Measurements from ENCODE around the gene MYO3B.

DNA sequence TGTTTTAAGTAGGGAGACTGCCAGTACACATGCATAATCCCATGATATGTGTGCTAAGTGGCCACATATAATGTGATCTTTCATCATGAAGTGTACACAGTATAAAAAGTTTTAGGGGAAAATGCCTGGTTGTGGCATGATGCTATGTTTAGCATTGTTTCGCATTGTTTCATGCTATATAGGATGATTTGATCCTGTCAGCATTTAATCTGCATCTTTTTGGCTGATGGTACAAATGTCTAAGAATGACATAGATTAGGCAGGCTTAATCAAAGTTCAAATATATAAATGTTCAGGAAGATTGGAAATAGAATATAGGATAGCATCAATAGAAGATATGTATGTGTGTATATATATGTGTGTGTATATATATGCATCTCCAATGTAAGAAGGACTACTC lies 83.6 kb downstream of the MYO3B start:
- TF ChIP-seq, protein P1, sequence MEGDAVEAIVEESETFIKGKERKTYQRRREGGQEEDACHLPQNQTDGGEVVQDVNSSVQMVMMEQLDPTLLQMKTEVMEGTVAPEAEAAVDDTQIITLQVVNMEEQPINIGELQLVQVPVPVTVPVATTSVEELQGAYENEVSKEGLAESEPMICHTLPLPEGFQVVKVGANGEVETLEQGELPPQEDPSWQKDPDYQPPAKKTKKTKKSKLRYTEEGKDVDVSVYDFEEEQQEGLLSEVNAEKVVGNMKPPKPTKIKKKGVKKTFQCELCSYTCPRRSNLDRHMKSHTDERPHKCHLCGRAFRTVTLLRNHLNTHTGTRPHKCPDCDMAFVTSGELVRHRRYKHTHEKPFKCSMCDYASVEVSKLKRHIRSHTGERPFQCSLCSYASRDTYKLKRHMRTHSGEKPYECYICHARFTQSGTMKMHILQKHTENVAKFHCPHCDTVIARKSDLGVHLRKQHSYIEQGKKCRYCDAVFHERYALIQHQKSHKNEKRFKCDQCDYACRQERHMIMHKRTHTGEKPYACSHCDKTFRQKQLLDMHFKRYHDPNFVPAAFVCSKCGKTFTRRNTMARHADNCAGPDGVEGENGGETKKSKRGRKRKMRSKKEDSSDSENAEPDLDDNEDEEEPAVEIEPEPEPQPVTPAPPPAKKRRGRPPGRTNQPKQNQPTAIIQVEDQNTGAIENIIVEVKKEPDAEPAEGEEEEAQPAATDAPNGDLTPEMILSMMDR (IDR thresholded peaks at IDR 0.05; ENCODE audit: borderline replicate concordance, extremely low read depth, low read length, poor library complexity, severe bottlenecking) = no peak
- no peak for TF ChIP-seq EZH2 (IDR thresholded peaks at IDR 0.05; ENCODE audit: borderline replicate concordance, low read depth, low read length, severe bottlenecking)

Data from DND-41 (cell line).